Measurements from ENCODE around the gene KRT71.
"Not testable (repeated sequence)": the region's sequence is repeated elsewhere in the genome, so short reads cannot be mapped to it uniquely, and the experiment has no call there.

Gene KRT71

DNA sequence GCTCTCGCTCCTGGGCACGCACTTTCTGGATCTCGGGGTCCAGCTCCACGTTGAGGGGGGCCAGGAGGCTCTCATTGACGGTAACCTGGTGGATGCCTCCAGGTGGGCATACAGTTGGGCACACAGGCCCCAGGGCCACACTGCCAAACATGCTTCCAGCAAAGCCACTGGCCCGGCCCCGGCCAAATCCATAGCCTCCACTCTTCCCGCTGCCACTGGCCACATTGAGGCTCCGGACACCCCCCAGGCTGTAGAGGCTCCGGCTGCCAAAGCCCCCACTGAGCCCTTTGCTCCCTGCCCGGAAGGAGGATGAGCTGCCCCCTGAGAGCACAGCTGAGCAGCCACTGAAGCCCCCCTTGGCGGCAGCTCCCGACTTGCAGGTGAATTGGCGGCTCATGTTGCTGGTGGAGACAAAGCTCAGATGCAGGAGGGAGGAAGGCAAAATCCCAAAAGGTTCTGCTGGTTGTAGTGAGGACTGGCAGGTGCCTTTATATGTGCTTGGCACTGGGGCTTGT is at the start of gene KRT71:
Gene KRT71 (minus strand): TSS at position 465 of the 515 bp plus-strand sequence. CDS start 68 bp downstream, at position 397.
- TF ChIP-seq, protein P1, sequence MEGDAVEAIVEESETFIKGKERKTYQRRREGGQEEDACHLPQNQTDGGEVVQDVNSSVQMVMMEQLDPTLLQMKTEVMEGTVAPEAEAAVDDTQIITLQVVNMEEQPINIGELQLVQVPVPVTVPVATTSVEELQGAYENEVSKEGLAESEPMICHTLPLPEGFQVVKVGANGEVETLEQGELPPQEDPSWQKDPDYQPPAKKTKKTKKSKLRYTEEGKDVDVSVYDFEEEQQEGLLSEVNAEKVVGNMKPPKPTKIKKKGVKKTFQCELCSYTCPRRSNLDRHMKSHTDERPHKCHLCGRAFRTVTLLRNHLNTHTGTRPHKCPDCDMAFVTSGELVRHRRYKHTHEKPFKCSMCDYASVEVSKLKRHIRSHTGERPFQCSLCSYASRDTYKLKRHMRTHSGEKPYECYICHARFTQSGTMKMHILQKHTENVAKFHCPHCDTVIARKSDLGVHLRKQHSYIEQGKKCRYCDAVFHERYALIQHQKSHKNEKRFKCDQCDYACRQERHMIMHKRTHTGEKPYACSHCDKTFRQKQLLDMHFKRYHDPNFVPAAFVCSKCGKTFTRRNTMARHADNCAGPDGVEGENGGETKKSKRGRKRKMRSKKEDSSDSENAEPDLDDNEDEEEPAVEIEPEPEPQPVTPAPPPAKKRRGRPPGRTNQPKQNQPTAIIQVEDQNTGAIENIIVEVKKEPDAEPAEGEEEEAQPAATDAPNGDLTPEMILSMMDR (IDR thresholded peaks at IDR 0.05; ENCODE audit: low read depth, low read length): no peak

DNA sequence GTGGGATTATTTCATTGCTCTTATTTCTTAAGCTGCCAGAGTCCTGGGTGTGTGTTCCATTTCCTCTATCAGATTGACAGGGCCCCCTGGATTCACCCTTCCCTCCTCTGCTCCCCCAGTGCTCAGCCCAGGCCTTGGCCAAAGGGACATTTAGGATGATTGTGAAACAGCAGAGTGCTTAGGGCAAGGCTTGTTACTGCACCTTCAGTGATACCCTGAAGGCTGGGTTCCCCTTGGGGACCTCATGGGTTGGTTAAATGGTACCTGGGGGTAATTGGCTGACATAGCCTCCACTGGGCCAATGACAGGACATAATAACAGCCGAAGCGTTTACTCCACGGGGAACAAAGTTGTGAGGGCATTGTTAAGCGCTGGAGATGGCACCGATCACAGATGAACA is 49.6 kb upstream of the KRT71 start:
- DNase-seq (ENCODE audit: low read depth in 2 of 2): no peak
- no peak overlapping the region for H3K4me3 ChIP-seq (replicated peaks in 1 of 2; ENCODE audit: low read depth in 2 of 2, low read length in 2 of 2)
- TF ChIP-seq, protein P1 (IDR thresholded peaks at IDR 0.05; ENCODE audit: low read depth, low read length): no peak

More for the DNA sequence above, at the start of gene KRT71:
- no peak within 1 kb of the TSS for H3K4me3 ChIP-seq (replicated peaks in 1 of 2; ENCODE audit: low read depth in 2 of 2, low read length in 2 of 2)
- no peak for DNase-seq (ENCODE audit: low read depth in 2 of 2)

DNA sequence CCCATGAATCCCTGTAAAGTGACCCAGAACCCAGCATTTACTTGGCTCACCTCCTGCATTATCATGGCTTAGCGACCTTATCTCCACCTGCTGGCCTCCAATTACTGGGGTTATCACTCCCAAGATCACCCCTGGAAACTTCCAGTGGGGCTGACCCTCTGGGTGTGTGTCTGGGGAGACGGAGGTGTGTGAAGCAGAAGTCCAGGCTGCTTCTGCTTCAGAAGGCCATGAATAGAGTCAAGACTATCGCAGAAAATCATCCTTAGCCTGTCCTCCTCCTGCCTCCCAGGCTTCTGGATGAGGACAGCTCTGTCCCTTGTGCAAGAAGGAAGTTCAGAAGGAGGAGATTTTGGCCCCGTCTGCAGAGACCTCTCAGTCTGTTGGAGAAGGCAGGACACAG is 48.7 kb upstream of the KRT71 start:
- TF ChIP-seq, protein P1 (IDR thresholded peaks at IDR 0.05; ENCODE audit: low read depth, low read length): no peak
- no peak for DNase-seq (ENCODE audit: low read depth in 2 of 2)
- H3K4me3 ChIP-seq (replicated peaks in 1 of 2; ENCODE audit: low read depth in 2 of 2, low read length in 2 of 2): no peak overlapping the region

DNA sequence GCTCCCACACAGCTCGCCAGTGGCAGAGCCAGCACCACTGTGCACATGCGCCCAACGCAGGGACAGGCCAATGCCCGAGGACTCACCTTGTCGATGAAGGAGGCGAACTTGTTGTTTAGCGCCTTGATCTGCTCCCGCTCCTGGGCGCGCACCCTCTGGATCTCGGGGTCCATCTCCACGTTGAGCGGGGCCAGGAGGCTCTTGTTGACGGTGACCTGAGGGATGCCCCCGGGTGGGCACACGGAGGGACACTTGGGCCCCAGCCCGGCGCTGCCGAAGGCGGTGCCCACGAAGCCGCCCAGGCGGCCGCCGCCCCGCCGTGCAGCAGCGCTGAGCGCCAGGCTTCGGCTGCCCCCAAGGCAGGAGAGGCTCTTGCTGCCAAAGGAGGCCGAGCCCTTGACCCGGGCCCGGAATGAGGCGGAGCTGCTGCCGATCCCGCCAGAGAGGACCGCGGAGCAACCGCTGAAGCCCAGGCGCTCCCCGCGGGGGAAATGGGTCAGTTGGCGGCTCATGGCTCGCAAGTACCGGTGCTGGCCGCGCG is 48.1 kb upstream of the KRT71 start, which contains the start of gene KRT72:
Gene KRT72 (minus strand): TSS at position 523 of the 541 bp plus-strand sequence. CDS start 11 bp downstream, at position 512.
- TF ChIP-seq, protein P1 (IDR thresholded peaks at IDR 0.05; ENCODE audit: low read depth, low read length): no peak
- H3K4me3 ChIP-seq (replicated peaks in 1 of 2; ENCODE audit: low read depth in 2 of 2, low read length in 2 of 2): no peak within 1 kb of the TSS
- no peak for DNase-seq (ENCODE audit: low read depth in 2 of 2)

DNA sequence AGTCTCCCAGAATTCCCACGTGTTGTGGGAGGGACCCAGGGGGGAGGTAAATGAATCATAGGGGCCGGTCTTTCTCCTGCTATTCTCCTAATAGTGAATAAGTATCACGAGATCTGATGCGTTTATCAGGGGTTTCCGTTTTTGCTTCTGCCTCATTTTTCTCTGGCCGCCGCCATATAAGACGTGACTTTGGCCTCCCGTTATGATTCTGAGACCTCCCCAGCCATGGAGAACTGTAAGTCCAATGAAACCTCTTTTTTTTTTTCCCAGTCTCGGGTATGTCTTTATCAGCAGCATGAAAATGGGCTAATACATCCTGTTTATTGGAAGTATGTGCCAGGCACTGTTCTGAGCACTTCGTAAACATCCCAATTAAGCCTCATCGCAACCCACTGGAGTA is 47.5 kb upstream of the KRT71 start:
- no peak overlapping the region for H3K4me3 ChIP-seq (replicated peaks in 1 of 2; ENCODE audit: low read depth in 2 of 2, low read length in 2 of 2)
- TF ChIP-seq, protein P1 (IDR thresholded peaks at IDR 0.05; ENCODE audit: low read depth, low read length): no peak
- DNase-seq (ENCODE audit: low read depth in 2 of 2): no peak

DNA sequence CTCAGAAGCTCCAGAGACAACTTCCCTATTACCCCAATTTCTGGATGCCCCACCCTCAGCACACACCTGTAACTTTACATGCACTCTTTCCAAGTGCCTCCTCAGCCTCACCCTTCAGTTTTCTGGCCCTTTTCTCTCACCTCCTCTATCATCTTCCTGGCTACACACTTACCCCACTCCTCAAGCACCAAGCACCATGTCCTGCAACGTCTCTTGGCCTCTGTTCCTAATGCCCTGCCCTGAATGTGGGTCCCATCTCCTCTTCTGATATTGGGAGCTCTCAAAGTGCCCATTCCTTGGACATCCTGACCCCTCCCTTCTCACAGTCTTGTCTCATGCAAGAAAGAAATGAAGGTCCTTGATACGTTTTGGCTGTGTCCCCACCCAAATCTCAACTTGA is 47.1 kb upstream of the KRT71 start:
- TF ChIP-seq, protein P1 (IDR thresholded peaks at IDR 0.05; ENCODE audit: low read depth, low read length): no peak
- no peak for DNase-seq (ENCODE audit: low read depth in 2 of 2)

DNA sequence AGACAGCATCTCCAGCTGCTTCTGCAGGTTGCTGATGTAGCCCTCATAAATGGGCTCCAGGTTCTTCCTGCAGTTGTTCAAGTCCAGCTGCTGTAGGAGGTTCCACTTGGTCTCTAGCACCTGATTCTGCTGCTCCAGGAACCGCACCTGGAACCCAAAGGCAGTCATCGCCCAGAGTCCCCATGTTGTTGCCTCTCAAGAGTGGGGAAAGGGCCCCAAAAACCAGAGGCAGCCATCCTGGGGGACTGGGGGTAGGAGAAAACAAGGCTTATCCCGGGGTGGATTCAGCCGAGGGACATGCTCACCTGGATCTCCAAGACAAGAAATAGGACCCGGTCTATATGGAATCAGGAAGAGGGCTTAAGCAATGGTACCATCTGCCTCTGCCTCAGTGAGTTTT is 46.0 kb upstream of the KRT71 start:
- TF ChIP-seq, protein P1 (IDR thresholded peaks at IDR 0.05; ENCODE audit: low read depth, low read length): no peak
- no peak overlapping the region for H3K4me3 ChIP-seq (replicated peaks in 1 of 2; ENCODE audit: low read depth in 2 of 2, low read length in 2 of 2)
- no peak for DNase-seq (ENCODE audit: low read depth in 2 of 2)

More for the DNA sequence above, 47.1 kb upstream of the KRT71 start:
- no peak overlapping the region for H3K4me3 ChIP-seq (replicated peaks in 1 of 2; ENCODE audit: low read depth in 2 of 2, low read length in 2 of 2)

DNA sequence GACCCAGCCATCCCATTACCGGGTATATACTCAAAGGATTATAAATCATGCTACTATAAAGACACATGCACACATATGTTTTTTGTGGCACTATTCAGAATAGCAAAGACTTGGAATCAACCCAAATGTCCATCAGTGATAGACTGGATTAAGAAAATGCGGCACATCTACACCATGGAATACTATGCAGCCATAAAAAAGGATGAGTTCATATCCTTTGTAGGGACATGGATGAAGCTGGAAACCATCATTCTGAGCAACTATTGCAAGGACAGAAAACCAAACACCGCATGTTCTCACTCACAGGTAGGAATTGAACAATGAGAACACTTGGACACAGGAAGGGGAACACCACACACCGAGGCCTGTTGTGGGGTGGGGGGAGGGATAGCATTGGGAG is 41.3 kb upstream of the KRT71 start:
- H3K4me3 ChIP-seq (replicated peaks in 1 of 2; ENCODE audit: low read depth in 2 of 2, low read length in 2 of 2); DNase-seq (ENCODE audit: low read depth in 2 of 2): not testable (repeated sequence)

Data from cardiac fibroblast (primary cell).